Measurements from ENCODE around the gene BUB1.
"Not testable (repeated sequence)": the region's sequence is repeated elsewhere in the genome, so short reads cannot be mapped to it uniquely, and the experiment has no call there.

The BUB1 gene

DNA sequence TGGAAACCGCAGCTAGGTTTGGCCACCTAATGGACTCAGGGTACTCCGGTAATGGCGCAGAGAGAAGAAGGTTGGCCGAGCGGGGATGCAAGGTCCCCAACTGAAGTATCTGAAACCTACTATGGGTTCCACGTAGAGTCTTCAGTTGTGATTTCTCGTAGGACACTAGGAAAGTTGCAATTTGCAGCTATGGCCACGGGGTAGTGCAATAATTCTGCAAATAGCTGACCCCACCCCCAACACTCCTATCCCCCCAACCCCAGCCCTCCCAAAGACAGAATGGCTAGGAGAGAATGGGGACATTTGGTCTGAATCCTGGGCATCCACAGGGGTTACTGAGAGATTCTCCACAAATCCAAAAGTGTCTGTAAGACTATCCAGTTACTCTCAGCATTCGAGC is 75.7 kb downstream of the BUB1 start:
- DNase-seq (ENCODE audit: extremely low read depth, low read depth) = not testable (repeated sequence)

DNA sequence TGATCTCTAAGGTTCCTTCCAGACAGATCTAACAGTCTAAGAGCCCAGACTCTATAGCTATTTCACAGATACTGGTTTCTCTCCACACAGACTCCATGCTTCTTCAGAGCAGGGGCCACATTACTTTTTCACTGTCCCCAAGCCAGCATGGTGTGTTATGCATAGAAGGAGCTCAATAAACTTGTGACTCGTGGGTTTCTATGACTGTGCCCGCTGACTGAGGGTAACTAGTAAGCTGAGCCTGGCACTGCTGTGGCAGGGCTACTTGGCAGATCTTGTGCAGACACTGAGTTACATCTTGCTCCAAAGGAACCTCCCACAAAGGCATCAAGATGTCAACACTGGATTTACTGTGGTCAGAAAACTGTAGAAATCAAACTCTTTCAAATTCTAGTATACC is 85.9 kb downstream of the BUB1 start:
- DNase-seq (ENCODE audit: extremely low read depth, low read depth) = not testable (repeated sequence)

DNA sequence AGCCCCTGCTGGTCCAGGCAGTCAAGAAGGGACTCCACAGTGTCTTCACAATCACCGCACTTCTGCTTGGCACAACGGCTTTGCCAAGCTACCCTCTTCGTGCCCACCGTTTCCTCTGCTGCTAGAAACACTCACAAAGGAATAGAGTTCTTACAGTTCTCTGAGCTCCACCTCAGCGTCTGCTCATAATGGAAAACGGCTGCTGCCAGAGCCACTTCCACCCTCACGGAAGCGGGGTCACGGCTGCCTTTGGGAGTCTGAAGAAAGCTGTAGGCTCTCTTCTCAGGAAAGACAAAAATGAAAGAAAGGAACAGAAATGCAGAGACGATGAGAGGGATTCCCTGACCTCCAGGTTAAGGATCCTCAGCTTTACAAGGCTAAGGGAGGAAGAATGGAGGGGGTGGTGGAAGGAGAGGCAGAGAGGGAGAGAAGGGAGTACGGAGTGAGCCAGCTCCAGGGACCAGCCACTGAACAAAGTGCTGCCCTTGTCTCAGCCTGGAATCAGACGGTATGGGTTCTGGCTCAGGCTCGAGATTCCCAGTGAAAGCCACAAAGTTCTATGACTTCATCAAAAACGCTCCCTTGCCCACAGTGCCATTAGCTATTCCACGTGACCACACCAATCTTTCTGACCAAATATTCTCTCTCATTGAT is 88.1 kb downstream of the BUB1 start:
- DNase-seq (ENCODE audit: extremely low read depth, low read depth) = not testable (repeated sequence)

DNA sequence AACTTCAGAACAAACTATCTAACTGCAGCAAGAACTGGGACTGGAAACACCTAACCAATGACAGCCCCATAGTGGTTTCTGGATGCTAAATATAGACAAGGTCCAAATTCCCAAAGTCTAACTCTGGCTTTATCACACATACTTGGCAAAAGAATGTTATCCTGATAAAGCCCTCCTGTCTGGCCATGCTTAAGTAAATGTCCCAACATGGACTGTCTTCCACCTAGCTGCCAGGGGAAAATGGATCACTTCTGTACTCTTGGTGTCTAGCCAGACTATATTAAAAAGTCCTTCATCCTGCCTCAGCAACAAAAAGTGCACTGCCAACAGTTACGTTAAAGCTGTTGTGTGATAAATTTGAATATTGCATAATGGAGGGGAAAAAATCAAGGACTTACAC is 89.3 kb downstream of the BUB1 start:
- DNase-seq (ENCODE audit: extremely low read depth, low read depth) = not testable (repeated sequence)
